H9 (cell line): ENCODE results near the gene SLC24A3. TPM values are rescaled to one million over a fixed set of nuclear protein-coding genes. Genes with fewer than 3 reads are reported as not detected.

Experiments used
- DNase-seq: peaks from one replicate; pipeline ENCODE4 v3.0.0-alpha.2; 2017
- H2AFZ ChIP-seq: one replicate; pipeline ENCODE4 v1.6.1; 2013; ENCODE audit warnings: mild to moderate bottlenecking, low read length, control low read depth, moderate library complexity
- H2AK5ac ChIP-seq: 2 replicates; pipeline ENCODE4 v1.6.1; 2013; ENCODE audit warnings: low read length, control low read depth, mixed read lengths; ENCODE audit not compliant: insufficient read length
- H2BK120ac ChIP-seq: one replicate; pipeline ENCODE4 v1.6.1; 2013; ENCODE audit warnings: low read depth, mild to moderate bottlenecking, low read length, control low read depth, inconsistent platforms; ENCODE audit not compliant: poor library complexity, severe bottlenecking
- H2BK12ac ChIP-seq: 2 replicates; pipeline ENCODE4 v1.6.1; 2013; ENCODE audit warnings: low read length, control low read depth, mixed read lengths, low read depth; ENCODE audit not compliant: insufficient read length
- H2BK15ac ChIP-seq: 2 replicates; pipeline ENCODE4 v1.6.1; 2013; ENCODE audit warnings: low read depth, low read length, control low read depth
- H2BK20ac ChIP-seq: one replicate; pipeline ENCODE4 v1.6.1; 2013; ENCODE audit warnings: low read depth, mild to moderate bottlenecking, low read length, control low read depth, inconsistent platforms; ENCODE audit not compliant: poor library complexity, severe bottlenecking
- H2BK5ac ChIP-seq: 2 replicates; pipeline ENCODE4 v1.6.1; 2013; ENCODE audit warnings: low read length, control low read depth, mixed read lengths; ENCODE audit not compliant: insufficient read length
- H3K14ac ChIP-seq: 2 replicates; pipeline ENCODE4 v1.6.1; 2013; ENCODE audit warnings: low read length, control low read depth; ENCODE audit not compliant: insufficient read depth
- H3K18ac ChIP-seq: 2 replicates; pipeline ENCODE4 v1.6.1; 2013; ENCODE audit warnings: low read depth, mild to moderate bottlenecking, mixed read lengths, low read length, control low read depth; ENCODE audit not compliant: insufficient read length
- H3K23ac ChIP-seq: 2 replicates; pipeline ENCODE4 v1.6.1; 2013; ENCODE audit warnings: low read length, control low read depth, mixed read lengths, low read depth; ENCODE audit not compliant: insufficient read length
- H3K23me2 ChIP-seq: 2 replicates; pipeline ENCODE4 v1.6.1; 2013; ENCODE audit warnings: low read depth, mild to moderate bottlenecking, mixed read lengths, low read length, control low read depth; ENCODE audit not compliant: insufficient read length, poor library complexity, severe bottlenecking
- H3K27ac ChIP-seq: 2 replicates; pipeline ENCODE4 v1.5.1; 2013; ENCODE audit warnings: low read length, control low read depth, mixed read lengths, low read depth; ENCODE audit not compliant: insufficient read length
- H3K27me3 ChIP-seq: 2 replicates; pipeline ENCODE4 v1.6.1; 2013; ENCODE audit warnings: low read length, control low read depth, inconsistent platforms; ENCODE audit not compliant: insufficient read depth
- H3K4ac ChIP-seq: 2 replicates; pipeline ENCODE4 v1.6.1; 2013; ENCODE audit warnings: low read depth, mild to moderate bottlenecking, control low read depth, inconsistent platforms, low read length, moderate library complexity
- H3K4me1 ChIP-seq: 2 replicates; pipeline ENCODE4 v1.6.1; 2013; ENCODE audit warnings: low read length, control low read depth, inconsistent platforms; ENCODE audit not compliant: insufficient read depth
- H3K4me2 ChIP-seq: 2 replicates; pipeline ENCODE4 v1.6.1; 2013; ENCODE audit warnings: low read length, control low read depth, mixed read lengths; ENCODE audit not compliant: insufficient read length, insufficient read depth
- H3K56ac ChIP-seq: 2 replicates; pipeline ENCODE4 v1.6.1; 2013; ENCODE audit warnings: low read depth, mild to moderate bottlenecking, mixed read lengths, low read length, control low read depth; ENCODE audit not compliant: insufficient read length
- H3K79me1 ChIP-seq: 2 replicates; pipeline ENCODE4 v1.6.1; 2013; ENCODE audit warnings: low read depth, mild to moderate bottlenecking, moderate library complexity, low read length, control low read depth, inconsistent platforms; ENCODE audit not compliant: insufficient read depth, poor library complexity, severe bottlenecking
- H3K79me2 ChIP-seq: 2 replicates; pipeline ENCODE4 v1.6.1; 2013; ENCODE audit warnings: low read length, control low read depth, inconsistent platforms; ENCODE audit not compliant: insufficient read depth
- H3K9ac ChIP-seq: 2 replicates; pipeline ENCODE4 v1.6.1; 2013; ENCODE audit warnings: low read length, control low read depth, mixed read lengths; ENCODE audit not compliant: insufficient read length; ENCODE audit errors: extremely low read depth
- H3K9me3 ChIP-seq: one replicate; pipeline ENCODE4 v1.6.1; 2013; ENCODE audit warnings: low read depth, low read length, inconsistent platforms; ENCODE audit not compliant: control insufficient read depth
- H3T11ph ChIP-seq: one replicate; pipeline ENCODE4 v1.6.1; 2013; ENCODE audit warnings: mild to moderate bottlenecking, low read length, control low read depth, inconsistent platforms
- H4K20me1 ChIP-seq: one replicate; pipeline ENCODE4 v1.6.1; 2013; ENCODE audit not compliant: control insufficient read depth, insufficient read length, insufficient read depth
- H4K5ac ChIP-seq: 2 replicates; pipeline ENCODE4 v1.6.1; 2013; ENCODE audit warnings: low read depth, mild to moderate bottlenecking, mixed read lengths, low read length, control low read depth; ENCODE audit not compliant: insufficient read length
- H4K8ac ChIP-seq: replicated peaks from 2 replicates; pipeline ENCODE4 v1.6.1; 2013; ENCODE audit warnings: low read length, control low read depth, mixed read lengths, low read depth; ENCODE audit not compliant: insufficient read length
- H4K91ac ChIP-seq: 2 replicates; pipeline ENCODE4 v1.6.1; 2013; ENCODE audit warnings: low read depth, mild to moderate bottlenecking, moderate library complexity, mixed read lengths, low read length, control low read depth; ENCODE audit not compliant: insufficient read length
- H3K27ac Mint-ChIP-seq, 3 experiments: 2 replicates in 2 of 3; 3 replicates in 1 of 3; pipeline ENCODE4 v1.8.0; 2020 to 2021; ENCODE audit warnings: mixed read lengths in 3 of 3, mild to moderate bottlenecking in 1 of 3, moderate library complexity in 1 of 3
- H3K27me3 Mint-ChIP-seq: 2 replicates; pipeline ENCODE4 v1.8.0; 2021; ENCODE audit warnings: low read depth, mild to moderate bottlenecking, moderate library complexity, mixed read lengths
- H3K36me3 Mint-ChIP-seq, 3 experiments: 2 replicates in 2 of 3; 3 replicates in 1 of 3; pipeline ENCODE4 v1.8.0; 2020 to 2021; ENCODE audit warnings: low read depth in 3 of 3, mixed read lengths in 3 of 3; ENCODE audit not compliant: insufficient read depth in 1 of 3
- H3K4me1 Mint-ChIP-seq, 2 experiments: 2 replicates each; pipeline ENCODE4 v1.8.0; 2020; ENCODE audit warnings: mixed read lengths in 2 of 2
- H3K4me3 Mint-ChIP-seq, 2 experiments: 2 replicates in 1 of 2; 3 replicates in 1 of 2; pipeline ENCODE4 v1.8.0; 2020 to 2021; ENCODE audit warnings: mild to moderate bottlenecking in 2 of 2, mixed read lengths in 2 of 2, moderate library complexity in 1 of 2
- H3K9me3 Mint-ChIP-seq, 2 experiments: 2 replicates in 1 of 2; 3 replicates in 1 of 2; pipeline ENCODE4 v1.8.0; 2020; ENCODE audit warnings: mild to moderate bottlenecking in 2 of 2, mixed read lengths in 2 of 2, moderate library complexity in 1 of 2
- CTCF ChIP-seq: fragments of 200-600 bp; sonication (generic); conservative IDR thresholded peaks from 3 replicates; pipeline ENCODE4 v1.8.0; 2021; ENCODE audit warnings: antibody characterized with exemption, mild to moderate bottlenecking
- total RNA-seq: library from RNA; stranded (reverse); gene quantifications from 2 replicates; pipeline ENCODE4 v1.2.1, GENCODE V29; 2021

SLC24A3 gene
- total RNA-seq, 1 experiment from 2014 or later: 0.83 TPM

- Histone ChIP-seq H3K27me3 (no peaks in the 10 kb centered on the region), H3K79me2 (no peaks in the 10 kb centered on the region), H2AK5ac (no peak overlapping the region), H2BK120ac (no peak overlapping the region), H4K5ac (no peak overlapping the region), H2AFZ (no peak overlapping the region), H2BK12ac (no peak overlapping the region), H3K4me1 (no peaks in the 10 kb centered on the region), H3K56ac (no peak overlapping the region), H3K27ac (no peak overlapping the region), H4K91ac (no peak overlapping the region), H4K20me1 (no peaks in the 10 kb centered on the region), H3K23ac (no peak overlapping the region), H4K8ac (no peak overlapping the region), H3K4me2 (no peak overlapping the region), H3K4ac (no peak overlapping the region), H3K79me1 (no peaks in the 10 kb centered on the region), H3T11ph (no peak overlapping the region), H3K23me2 (no peaks in the 10 kb centered on the region), H2BK15ac (no peak overlapping the region), H2BK5ac (no peak overlapping the region), H3K18ac (no peak overlapping the region), H2BK20ac (no peak overlapping the region), H3K9ac (no peak overlapping the region), H3K14ac (no peak overlapping the region), H3K9me3 (no peaks in the 10 kb centered on the region)
- peaks cover 2% of the 10 kb centered on the region; the same call in 1 of the 2 replicates for H3K27me3 Mint-ChIP-seq
- no peak overlapping the region for H3K4me3 Mint-ChIP-seq
- no peak for TF ChIP-seq CTCF
- no peak overlapping the region for H3K27ac Mint-ChIP-seq
- H3K9me3 Mint-ChIP-seq: peaks cover 7 to 9% of the 10 kb centered on the region in 2 experiments; a peak in 3 of 5 replicates
- DNase-seq: no peak
- peaks cover 0 to 6% (median 2%) of the 10 kb centered on the region in 3 experiments; a peak in 3 of 7 replicates for H3K36me3 Mint-ChIP-seq
- peaks cover 6 to 12% of the 10 kb centered on the region in 2 experiments for H3K4me1 Mint-ChIP-seq
These were observed 172.5 kb downstream of the SLC24A3 start for GRCh38 chr20:19384940-19385339.
